Left hindlimb (tissue), 1 donor: Measurements from ENCODE around the gene KCNC3.

Experiments used
- DNase-seq: peaks from one replicate; pipeline ENCODE4 v3.0.0-alpha.2; 2018

KCNC3 gene

GRCh38 chr19:50272263-50272897 is 56.8 kb downstream of the KCNC3 start:
- DNase-seq, result no peak

- no peak for DNase-seq
Observed at GRCh38 chr19:50269653-50270052, 59.5 kb downstream of the KCNC3 start.

GRCh38 chr19:50268501-50268900 is 60.7 kb downstream of the KCNC3 start:
- no peak for DNase-seq

GRCh38 chr19:50268041-50268440 is 61.1 kb downstream of the KCNC3 start:
- DNase-seq, result no peak

- DNase-seq, result no peak
Observed at GRCh38 chr19:50266896-50267295, 62.3 kb downstream of the KCNC3 start.

- DNase-seq, result no peak
Observed at GRCh38 chr19:50266041-50266440, 63.1 kb downstream of the KCNC3 start.

GRCh38 chr19:50264483-50265186 is 64.5 kb downstream of the KCNC3 start:
- DNase-seq, result no peak

- DNase-seq, result no peak
Observed at GRCh38 chr19:50263176-50263575, 66.0 kb downstream of the KCNC3 start.
